Urinary bladder (tissue), 4 donors: ENCODE measurements around the gene PRKCE. TPM values are rescaled to one million over a fixed set of nuclear protein-coding genes. Genes with fewer than 3 reads are reported as not detected.

Experiments
- DNase-seq: peaks from one replicate; pipeline ENCODE4 v3.0.0-alpha.2; 2015; ENCODE audit errors: extremely low spot score
- H3K27ac ChIP-seq: one replicate; pipeline ENCODE4 v1.5.1; 2013; ENCODE audit warnings: low read depth, mild to moderate bottlenecking, moderate library complexity
- H3K36me3 ChIP-seq: one replicate; pipeline ENCODE4 v1.6.1; 2013; ENCODE audit warnings: mild to moderate bottlenecking, moderate library complexity; ENCODE audit not compliant: insufficient read depth
- H3K4me1 ChIP-seq: one replicate; pipeline ENCODE4 v1.6.1; 2013; ENCODE audit warnings: mild to moderate bottlenecking, moderate library complexity; ENCODE audit not compliant: insufficient read depth
- H3K4me3 ChIP-seq: one replicate; pipeline ENCODE4 v1.5.1; 2013; ENCODE audit warnings: low read depth, low read length
- WGBS: extraction: QIAGEN DNeasy Blood & Tissue Kit; methylation state at CpG from one replicate; pipeline ENCODE4 v1.1.7; 2013; 5-methylcytosine and 5-hydroxymethylcytosine counted together
- polyA plus RNA-seq: library from polyadenylated mRNA; stranded (reverse); fragments of 200-250 nt; gene quantifications from one replicate; pipeline ENCODE4 v1.2.3, GENCODE V29; 2013
- total RNA-seq: library from RNA; depleted of rRNA; stranded (reverse); fragments of >200 nt; gene quantifications from one replicate; pipeline ENCODE4 v1.2.3, GENCODE V29; 2014
- donor health status: healthy with polysubstance abuse.
- donor health status: healthy.

The PRKCE gene
- total and polyA plus RNA-seq, 2 donors, result 9.9 to 29.7 TPM

- 82% methylated on average over 5 of the region's 5 CpGs for WGBS
- Histone ChIP-seq H3K4me3 (no peak overlapping the region), H3K36me3 (no peaks in the 10 kb centered on the region), H3K27ac (no peak overlapping the region), H3K4me1 (no peaks in the 10 kb centered on the region)
- no peak for DNase-seq
Observed at GRCh38 chr2:46010223-46010924, 358.9 kb downstream of the PRKCE start.

- DNase-seq, result no peak
- Histone ChIP-seq H3K36me3 (no peaks in the 10 kb centered on the region), H3K4me1 (no peaks in the 10 kb centered on the region), H3K4me3 (no peak overlapping the region), H3K27ac (no peak overlapping the region)
- WGBS, result 36% methylated on average over 3 of the region's 3 CpGs
Observed at GRCh38 chr2:46010925-46011490, 359.5 kb downstream of the PRKCE start.

GRCh38 chr2:46012618-46013240 is 361.3 kb downstream of the PRKCE start:
- 60% methylated on average over 3 of the region's 3 CpGs for WGBS
- no peak for DNase-seq
- H3K27ac ChIP-seq, result no peak overlapping the region
- no peaks in the 10 kb centered on the region for H3K36me3 ChIP-seq
- H3K4me1 ChIP-seq, result no peaks in the 10 kb centered on the region
- H3K4me3 ChIP-seq, result no peak overlapping the region

- H3K27ac ChIP-seq, result no peak overlapping the region
- DNase-seq, result no peak
- H3K4me1 ChIP-seq, result no peaks in the 10 kb centered on the region
- H3K4me3 ChIP-seq, result no peak overlapping the region
- 98% methylated on average over 5 of the region's 5 CpGs for WGBS
- H3K36me3 ChIP-seq, result no peaks in the 10 kb centered on the region
Observed at GRCh38 chr2:46013726-46014125, 362.3 kb downstream of the PRKCE start.

- 52% methylated on average over 6 of the region's 6 CpGs for WGBS
- DNase-seq, result no peak
- Histone ChIP-seq H3K4me3 (no peak overlapping the region), H3K36me3 (no peaks in the 10 kb centered on the region), H3K27ac (no peak overlapping the region), H3K4me1 (no peaks in the 10 kb centered on the region)
Observed at GRCh38 chr2:46014911-46015654, 363.6 kb downstream of the PRKCE start.

- H3K36me3 ChIP-seq, result no peaks in the 10 kb centered on the region
- no peak for DNase-seq
- no peaks in the 10 kb centered on the region for H3K4me1 ChIP-seq
- H3K4me3 ChIP-seq, result no peak overlapping the region
- WGBS, result 66% methylated on average over 7 of the region's 7 CpGs
- no peak overlapping the region for H3K27ac ChIP-seq
Observed at GRCh38 chr2:46015671-46016070, 364.2 kb downstream of the PRKCE start.

DNA sequence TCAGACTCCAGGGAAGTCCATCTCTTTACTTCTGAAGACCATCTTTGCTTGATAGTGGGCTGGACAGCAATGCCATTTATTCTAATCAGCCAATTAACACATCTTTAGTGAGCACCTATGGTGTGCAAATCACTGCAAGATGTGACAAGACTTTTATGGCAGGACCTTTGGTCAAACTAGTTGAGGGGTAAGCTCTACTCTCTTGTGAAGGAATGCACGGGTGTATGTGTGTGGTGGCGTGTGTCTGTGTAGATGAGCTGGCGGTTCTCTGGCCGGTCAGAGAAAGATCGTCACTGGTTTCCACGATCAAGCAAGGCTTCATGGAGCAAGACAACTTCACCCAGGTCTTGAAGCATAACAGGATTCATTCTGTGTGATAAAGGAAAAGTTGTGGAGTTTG is 364.6 kb downstream of the PRKCE start:
- DNase-seq, result no peak
- Histone ChIP-seq H3K27ac (no peak overlapping the region), H3K4me1 (no peaks in the 10 kb centered on the region), H3K36me3 (no peaks in the 10 kb centered on the region), H3K4me3 (no peak overlapping the region)
- WGBS, result 95% methylated on average over 6 of the region's 6 CpGs

DNA sequence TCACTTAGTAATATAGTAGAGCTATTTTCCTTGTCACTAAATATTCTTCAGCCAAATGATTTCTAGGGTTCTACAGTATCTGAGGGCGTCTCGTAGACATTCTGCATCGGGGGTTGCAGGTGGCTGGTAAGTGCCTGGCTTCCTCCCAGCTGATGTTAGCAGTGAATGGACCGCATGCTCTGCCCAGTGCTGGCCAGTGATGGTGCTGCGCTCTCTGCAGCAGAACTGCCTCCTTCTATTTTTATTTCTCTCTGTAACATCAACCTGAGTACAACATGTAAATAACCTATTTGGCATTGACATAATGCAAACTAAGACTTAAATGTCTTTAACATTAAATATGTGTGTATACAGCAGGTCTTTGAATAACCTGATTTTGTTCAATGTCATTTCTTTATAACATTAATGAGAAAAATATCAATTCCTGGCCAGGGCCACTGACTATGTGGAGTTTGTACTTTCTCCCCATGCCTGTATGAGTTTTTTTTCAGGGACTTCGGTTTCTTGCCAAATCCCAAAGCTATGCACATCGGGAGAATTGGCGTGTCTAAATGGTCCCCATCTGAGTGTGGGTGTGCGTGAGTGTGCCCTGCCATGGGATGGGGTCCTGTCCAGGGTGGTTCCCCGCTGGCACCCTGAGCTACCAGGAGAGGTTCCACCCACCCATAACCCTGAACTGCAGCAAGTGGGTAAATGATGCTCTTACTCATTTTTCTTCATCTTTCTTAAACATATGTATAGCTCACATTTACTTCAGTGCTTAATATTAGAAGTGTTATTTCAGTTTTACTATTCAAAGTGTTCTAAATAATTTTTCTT is 367.5 kb downstream of the PRKCE start:
- 74% methylated on average over 10 of the region's 10 CpGs for WGBS
- H3K27ac ChIP-seq, result no peak overlapping the region
- no peaks in the 10 kb centered on the region for H3K4me1 ChIP-seq
- no peak overlapping the region for H3K4me3 ChIP-seq
- DNase-seq, result no peak
- no peaks in the 10 kb centered on the region for H3K36me3 ChIP-seq

DNA sequence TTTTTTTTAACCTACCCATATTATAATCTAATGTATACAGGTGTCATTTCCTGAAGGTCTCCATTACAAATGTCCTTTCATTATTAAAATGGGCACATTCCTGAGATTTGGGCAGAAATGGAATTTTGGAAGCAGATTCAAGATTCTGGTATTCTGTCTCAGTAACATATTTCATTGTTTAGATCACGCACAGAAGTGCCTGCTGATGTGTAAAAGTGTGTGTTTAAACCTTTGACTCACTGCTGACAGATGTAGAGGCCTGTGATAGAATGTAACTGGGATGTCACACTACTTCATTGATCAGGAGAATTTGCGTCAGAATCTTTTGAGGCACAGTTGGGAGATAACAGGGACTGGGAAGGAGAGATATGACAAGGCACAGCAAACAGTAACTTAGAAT is 368.9 kb downstream of the PRKCE start:
- Histone ChIP-seq H3K27ac (no peak overlapping the region), H3K4me3 (no peak overlapping the region), H3K36me3 (no peaks in the 10 kb centered on the region), H3K4me1 (no peaks in the 10 kb centered on the region)
- DNase-seq, result no peak
- WGBS, result 96% methylated on average over 2 of the region's 2 CpGs

DNA sequence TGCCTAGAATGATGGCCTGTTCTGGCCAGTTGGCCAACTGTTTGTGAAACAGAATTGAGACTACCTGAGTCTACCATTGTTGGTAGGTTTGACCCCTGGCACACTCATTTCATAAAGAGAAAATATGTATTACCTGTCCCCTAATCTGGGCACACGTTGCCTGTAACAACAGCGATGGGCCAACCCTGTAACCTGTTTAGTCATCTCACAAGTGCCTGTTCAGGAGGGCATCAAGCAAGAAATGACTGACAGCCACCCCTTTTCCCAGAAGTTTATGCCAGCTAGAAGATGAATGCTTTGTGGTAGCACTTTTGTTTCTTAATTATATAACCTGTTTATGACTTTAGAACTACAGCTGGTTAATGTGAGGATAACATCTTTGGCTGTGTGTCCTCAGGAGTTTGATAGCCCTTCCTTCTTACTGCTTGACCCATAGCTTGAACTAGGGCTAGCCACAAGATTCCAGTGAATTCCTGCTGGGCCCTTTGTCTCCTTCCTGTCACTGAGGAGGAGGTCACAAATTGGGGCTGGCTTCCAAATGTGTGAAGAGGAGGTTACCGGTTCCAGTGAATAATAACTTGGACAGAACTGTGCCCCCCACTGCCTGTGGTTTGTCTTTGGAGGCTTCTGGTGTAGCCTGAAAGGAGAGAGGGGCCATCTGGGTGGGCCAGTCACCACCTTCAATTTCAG is 371.8 kb downstream of the PRKCE start:
- H3K27ac ChIP-seq, result no peak overlapping the region
- DNase-seq, result no peak
- no peaks in the 10 kb centered on the region for H3K4me1 ChIP-seq
- no peak overlapping the region for H3K4me3 ChIP-seq
- no peaks in the 10 kb centered on the region for H3K36me3 ChIP-seq
- WGBS, result 88% methylated on average over 3 of the region's 3 CpGs

GRCh38 chr2:46024146-46024779 is 372.8 kb downstream of the PRKCE start:
- WGBS, result 90% methylated on average over 5 of the region's 5 CpGs
- Histone ChIP-seq H3K4me3 (no peak overlapping the region), H3K27ac (no peak overlapping the region), H3K36me3 (no peaks in the 10 kb centered on the region), H3K4me1 (no peaks in the 10 kb centered on the region)
- no peak for DNase-seq

- DNase-seq, result no peak
- WGBS, result 48% methylated on average over 6 of the region's 6 CpGs
- no peaks in the 10 kb centered on the region for H3K36me3 ChIP-seq
Observed at GRCh38 chr2:46025081-46025480, 373.6 kb downstream of the PRKCE start.

More at GRCh38 chr2:46025081-46025480, 373.6 kb downstream of the PRKCE start:
- Histone ChIP-seq H3K4me1 (no peaks in the 10 kb centered on the region), H3K4me3 (no peak overlapping the region), H3K27ac (no peak overlapping the region)
